H54 (cell line): ENCODE results near the gene CREB3L2.
"Not testable (repeated sequence)": the region's sequence is repeated elsewhere in the genome, so short reads cannot be mapped to it uniquely, and the experiment has no call there.

Experiments used
- DNase-seq: peaks from one replicate; pipeline ENCODE4 v3.0.0; 2011; ENCODE audit warnings: low spot score, mixed read lengths; ENCODE audit not compliant: insufficient read length
- FAIRE-seq: peaks from 3 replicates; lab custom pipeline; 2011; peaks lifted over from hg19 to GRCh38; lab: Jason Lieb, UNC
- POLR2A ChIP-seq: IDR thresholded peaks from 2 replicates; pipeline ENCODE4 v1.6.1; 2011; ENCODE audit warnings: low read depth, mild to moderate bottlenecking, low read length

Gene CREB3L2

DNA sequence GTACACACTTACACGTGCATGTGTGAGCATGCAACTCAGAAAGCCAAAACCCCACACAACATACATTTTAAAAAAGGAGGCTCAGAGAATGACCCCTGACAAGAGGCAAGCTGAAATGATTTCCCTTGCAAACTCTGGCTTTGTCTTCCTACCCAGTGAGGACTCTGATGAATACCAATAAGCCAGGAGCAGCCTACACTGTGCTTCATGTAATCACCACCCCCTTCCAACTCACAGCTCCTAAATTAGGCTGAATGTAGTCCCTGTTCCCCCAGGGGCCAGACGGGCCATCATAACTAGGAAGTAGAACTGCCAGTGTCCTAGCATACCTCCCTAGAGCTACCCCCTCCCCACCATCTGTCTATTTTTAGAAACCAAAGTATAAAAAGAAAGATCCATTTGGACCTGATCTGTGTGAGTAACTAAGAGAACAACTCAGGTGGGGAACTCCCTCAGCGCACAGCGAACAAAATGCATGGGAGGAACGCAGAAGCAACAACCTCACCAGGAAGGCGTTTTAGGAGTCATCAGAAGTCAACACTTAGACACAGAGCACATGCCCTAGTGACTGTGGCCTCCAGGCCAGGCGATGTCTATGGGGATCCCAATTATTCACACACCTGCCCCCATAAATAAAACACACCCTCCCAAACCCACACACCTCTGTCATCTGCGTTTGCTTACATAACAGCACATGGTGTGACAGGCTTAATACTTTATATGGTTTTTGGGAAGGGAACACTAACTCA is 157.0 kb downstream of the CREB3L2 start:
- DNase-seq, result no peak
- TF ChIP-seq POLR2A, result no peak
- no peak for FAIRE-seq

DNA sequence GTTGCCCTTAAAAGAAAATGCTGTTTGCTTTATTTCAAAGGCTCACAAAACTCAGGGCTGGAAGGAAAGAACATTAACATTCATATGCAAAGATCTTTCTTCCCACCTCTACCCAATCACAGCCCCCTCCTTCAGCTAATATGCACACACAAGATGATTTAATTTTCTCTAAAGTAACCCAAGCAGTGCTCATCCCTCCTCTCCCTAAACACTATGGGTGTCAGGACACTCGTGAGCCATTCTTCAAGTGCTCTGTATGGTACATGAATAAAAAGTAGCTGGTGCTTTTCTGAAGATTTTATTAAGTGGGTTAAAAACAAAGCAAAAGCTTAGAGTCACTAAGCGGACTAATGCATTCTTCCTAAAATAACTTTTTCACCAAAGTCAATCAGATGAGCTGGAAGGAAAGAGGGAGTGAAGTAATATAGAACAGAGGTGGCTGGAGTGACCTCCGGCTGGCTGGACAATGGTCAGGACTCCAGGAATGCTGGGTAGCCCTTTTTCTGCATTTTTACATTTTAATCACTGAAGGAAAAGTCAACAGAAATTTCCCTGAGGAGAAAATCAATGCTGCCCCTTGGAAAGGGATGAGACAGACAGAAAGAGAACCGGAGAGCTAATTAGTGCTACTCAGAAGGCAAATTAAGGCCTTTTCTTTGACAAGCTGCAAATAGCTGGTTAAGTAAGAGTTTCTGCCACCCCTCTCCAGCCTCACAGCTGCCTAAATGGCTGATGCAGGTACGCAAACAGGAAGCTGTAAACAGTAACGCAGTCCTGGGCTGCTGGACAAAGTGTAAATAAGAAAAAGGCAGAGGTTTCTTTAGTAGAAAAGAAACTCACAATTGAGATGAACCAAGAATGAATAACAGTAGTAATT is 161.7 kb downstream of the CREB3L2 start:
- DNase-seq (no peak), FAIRE-seq (no peak)
- no peak for TF ChIP-seq POLR2A

DNA sequence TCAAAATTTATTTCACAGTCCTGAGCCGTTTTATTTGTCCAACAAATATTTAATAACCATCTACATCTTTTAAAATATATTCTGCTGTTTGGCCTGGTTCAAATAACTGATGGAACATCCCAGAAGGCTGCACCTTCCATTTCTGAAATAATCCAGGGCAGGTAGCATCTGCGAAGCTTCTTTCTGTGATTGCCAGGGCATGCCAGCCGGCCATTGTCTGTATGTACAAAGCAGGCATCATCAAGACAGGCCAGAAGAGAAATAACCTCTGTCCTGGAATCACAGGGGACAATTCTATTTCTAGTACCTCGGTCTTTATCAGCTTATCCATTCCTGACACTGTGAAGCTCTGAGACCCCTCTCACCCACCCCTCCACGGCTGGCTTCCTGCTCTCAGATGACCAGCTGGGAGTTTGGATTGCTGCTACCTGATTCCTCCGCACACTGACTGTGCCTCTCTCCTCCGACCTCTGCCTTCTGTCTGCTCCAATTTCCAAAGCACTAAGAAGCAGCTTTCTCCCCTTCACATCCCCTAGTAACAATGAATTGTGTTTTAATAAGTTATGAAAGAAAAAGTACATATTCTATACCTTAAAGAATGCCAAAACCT is 163.1 kb downstream of the CREB3L2 start:
- DNase-seq (no peak), FAIRE-seq (no peak)
- TF ChIP-seq POLR2A, result no peak

DNA sequence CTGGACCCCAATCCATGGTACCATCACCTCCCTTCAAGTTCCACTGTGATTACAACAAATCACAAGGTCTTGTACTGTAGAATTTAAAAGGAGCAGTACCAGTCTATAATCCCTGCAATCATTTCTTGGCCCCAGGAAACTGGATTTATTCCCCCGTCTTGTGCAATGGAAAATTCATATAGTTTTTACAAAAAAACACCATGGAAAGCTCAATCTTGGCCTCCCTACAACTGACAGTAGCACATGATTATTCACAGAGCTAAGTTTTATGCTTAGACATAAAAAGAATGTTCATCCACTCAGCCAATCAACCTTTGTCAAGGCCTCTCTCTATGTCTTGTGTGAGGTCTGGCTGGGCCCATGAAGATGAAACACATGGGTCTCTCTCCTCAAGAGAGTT is 165.3 kb downstream of the CREB3L2 start:
- no peak for TF ChIP-seq POLR2A
- DNase-seq (no peak), FAIRE-seq (no peak)

DNA sequence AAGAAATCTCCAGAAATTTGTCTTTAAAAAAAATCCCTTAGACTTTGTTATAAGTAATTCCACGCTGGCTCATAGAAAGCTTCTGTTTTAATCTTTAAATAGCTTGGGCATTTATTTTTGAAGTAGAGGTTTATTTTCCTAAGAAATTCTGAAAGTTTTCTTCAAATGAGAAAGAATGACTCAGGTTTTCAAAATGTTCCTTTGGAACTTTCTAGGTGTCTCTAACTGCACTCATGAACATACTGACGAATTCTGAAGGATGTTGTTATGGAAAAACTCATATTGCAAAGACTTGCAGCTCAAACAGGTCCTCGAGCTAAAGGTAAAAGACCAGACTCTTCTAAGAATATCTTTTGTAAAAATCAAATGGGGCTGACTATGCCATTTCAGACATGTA is 165.8 kb downstream of the CREB3L2 start:
- FAIRE-seq, result no peak
- DNase-seq, result no peak
- no peak for TF ChIP-seq POLR2A

- TF ChIP-seq POLR2A, result no peak
- DNase-seq, result no peak
- FAIRE-seq, result no peak
Observed at GRCh38 chr7:137835486-137836112, 166.3 kb downstream of the CREB3L2 start.

GRCh38 chr7:137834552-137834951 is 167.3 kb downstream of the CREB3L2 start:
- no peak for TF ChIP-seq POLR2A
- DNase-seq, result no peak
- no peak for FAIRE-seq

DNA sequence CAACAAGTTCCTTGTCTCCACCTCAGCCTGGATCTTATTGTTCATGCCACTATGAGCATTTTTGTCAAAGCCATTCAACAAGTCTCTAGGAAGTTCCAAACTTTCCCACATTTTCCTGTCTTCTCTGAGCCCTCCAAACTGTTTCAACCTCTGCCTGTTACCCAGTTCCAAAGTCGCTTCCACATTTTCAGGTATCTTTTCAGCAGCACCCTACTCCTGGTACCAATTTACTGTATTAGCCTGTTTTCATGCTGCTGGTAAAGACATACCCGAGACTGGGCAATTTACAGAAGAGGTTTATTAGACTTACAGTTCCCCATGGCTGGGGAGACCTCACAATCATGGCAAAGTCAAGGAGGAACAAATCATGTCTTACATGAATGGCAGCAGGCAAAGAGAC is 168.9 kb downstream of the CREB3L2 start:
- FAIRE-seq, DNase-seq: not testable (repeated sequence)

DNA sequence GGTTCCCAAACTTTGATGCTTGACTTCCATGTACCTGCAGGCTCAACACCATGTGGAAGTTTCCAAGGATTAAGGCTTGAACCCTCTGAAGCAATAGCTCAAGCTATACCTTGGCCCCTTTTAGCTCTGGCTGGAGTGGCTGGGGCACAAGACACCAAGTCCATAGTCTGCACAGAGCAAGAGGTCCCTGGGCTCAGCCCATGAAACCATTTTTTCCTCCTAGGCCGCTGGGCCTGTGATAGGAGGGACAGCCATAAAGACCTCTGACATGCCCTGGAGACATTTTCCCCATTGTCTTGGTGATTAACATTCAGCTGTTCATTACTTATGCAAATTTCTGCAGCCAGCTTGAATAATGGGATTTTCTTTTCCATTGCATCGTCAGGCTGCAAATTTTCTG is 169.5 kb downstream of the CREB3L2 start:
- no peak for FAIRE-seq
- TF ChIP-seq POLR2A, result no peak
- no peak for DNase-seq

DNA sequence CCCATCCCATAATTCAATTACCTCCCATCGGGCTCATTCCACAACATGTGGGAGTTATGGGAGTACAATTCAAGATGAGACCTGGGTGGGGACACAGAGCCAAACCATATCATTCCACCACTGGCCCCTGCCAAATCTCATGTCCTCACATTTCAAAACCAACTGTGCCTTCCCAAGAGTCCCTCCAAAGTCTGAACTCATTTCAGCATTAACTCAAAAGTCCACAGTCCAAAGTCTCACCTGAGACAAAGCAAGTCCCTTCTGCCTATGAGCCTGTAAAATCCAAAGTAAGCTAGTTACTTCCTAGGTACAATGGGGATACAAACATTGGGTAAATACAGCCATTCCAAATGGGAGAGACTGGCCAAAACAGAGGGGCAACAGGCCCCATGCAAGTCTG is 170.3 kb downstream of the CREB3L2 start:
- not testable (repeated sequence) for FAIRE-seq, DNase-seq

GRCh38 chr7:137829337-137829992 is 172.4 kb downstream of the CREB3L2 start:
- no peak for TF ChIP-seq POLR2A
- DNase-seq (no peak), FAIRE-seq (no peak)

GRCh38 chr7:137828456-137828855 is 173.4 kb downstream of the CREB3L2 start:
- no peak for TF ChIP-seq POLR2A
- FAIRE-seq (no peak), DNase-seq (no peak)

- FAIRE-seq, result no peak
- DNase-seq, result no peak
- TF ChIP-seq POLR2A, result no peak
Observed at GRCh38 chr7:137825489-137825888, 176.4 kb downstream of the CREB3L2 start.
